Measurements from ENCODE around the gene COL1A1. TPM values are rescaled to one million over a fixed set of nuclear protein-coding genes. Genes with fewer than 3 reads are reported as not detected.
A peak's percentile ranks its signal among the peaks of the same experiment; 100 is the strongest.

The COL1A1 gene
- total and polyA plus RNA-seq, 5 donors, result 24.8 to 138 (median 59.2) TPM

DNA sequence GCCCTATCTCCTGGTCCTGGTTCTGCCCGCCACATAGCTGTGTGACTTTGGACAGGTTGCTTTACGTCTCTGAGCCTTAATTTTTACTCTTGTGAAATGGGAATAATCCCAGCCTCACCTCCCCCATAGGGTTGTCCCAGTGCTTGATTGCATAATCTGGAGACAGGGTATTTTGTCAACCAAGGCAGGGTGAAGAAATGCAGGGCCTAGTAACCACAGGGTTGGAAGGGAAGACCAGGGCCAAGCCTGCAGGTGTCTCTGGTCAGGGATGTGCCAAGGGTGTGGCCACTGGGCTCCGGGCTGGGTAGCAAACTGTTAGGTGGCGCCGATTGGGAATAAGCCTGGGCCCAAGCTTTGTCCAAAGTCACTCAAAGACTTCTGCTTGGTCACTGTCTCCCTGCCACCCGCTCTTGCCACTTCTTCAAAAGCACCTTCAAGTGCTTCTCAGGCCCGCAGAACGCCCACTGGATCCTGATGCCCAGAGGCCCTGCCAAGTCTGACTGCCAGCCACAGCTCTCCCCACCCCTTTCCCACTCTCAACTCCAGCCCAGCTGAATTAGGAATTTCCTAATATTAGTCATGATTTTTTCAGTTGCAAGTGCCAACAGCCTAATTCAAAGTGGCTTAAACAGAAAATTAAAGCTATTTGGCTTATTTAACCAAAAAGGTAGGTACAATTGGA is 20.6 kb upstream of the COL1A1 start:
- H3K9me3 ChIP-seq (ENCODE audit: control insufficient read depth, low read length), result no peaks in the 10 kb centered on the region
- peak overlapping the region; percentile 54 for H3K27ac ChIP-seq (ENCODE audit: low read length)
- no peak overlapping the region for H3K4me3 ChIP-seq (ENCODE audit: low read length)
- H3K4me1 ChIP-seq (ENCODE audit: control insufficient read depth, insufficient read depth, low read length), result peaks cover 7% of the 10 kb centered on the region
- no peaks in the 10 kb centered on the region for H3K27me3 ChIP-seq (ENCODE audit: control insufficient read depth, insufficient read depth)
- ATAC-seq (peak; percentile 76 to 78), DNase-seq (peak; percentile 72 to 87 (median 81))
- WGBS, result 55% methylated on average over 8 of the region's 8 CpGs
- intact Hi-C loops (cut with DNase I), result no loop called here

DNA sequence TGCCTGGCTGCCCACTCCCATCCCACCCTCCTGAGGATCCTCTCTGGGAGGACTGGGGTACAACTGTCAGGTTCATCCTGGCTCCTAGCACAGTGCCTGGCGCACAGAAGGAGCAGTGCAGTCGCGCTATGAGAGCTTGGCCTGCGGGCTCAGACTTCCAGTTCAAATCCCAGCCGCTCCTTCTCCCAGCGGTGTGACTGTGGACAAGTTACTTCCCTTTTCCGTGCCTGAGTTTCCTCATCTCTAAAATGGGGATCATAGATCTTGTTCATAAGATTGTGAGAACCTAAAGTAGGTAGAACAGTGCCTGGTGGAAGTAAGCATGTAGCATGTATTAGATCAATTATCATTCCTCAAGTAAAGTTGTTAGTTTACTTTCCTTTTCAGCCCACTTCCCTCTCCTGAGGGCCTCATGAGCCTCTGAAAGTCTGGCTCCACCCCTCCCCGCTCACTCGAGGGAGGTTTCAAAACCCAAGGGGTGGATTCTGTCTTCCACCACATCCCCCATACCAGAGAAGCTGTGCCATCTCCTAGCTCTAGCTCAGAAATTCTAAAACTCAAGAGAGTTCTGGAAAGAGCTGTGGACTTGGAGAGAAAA is 19.9 kb upstream of the COL1A1 start:
- WGBS, result 71% methylated on average over 9 of the region's 9 CpGs

DNA sequence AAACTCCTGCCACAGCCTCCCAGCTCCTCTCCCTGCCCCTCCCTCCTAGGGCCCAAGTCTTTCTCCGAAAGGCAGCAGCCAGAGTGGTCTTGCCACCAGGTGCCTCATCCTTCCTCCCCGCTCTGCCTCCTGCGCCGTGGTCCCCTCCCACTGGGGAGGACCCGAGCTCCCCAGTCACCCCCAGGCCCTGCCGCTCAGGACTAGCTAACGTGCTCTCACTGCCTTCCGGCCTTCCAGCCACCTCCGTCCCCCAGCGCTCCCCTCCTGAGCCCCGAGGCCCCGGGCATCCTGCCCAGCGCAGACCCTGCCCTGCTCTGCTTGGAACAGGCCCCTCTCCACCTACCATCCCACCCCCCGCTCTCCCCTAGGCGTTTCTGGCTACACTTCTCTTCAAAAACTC is 19.4 kb upstream of the COL1A1 start:
- 76% methylated on average over 15 of the region's 15 CpGs for WGBS
- no peaks in the 10 kb centered on the region for H3K27me3 ChIP-seq (ENCODE audit: control insufficient read depth, insufficient read depth)
- H3K4me3 ChIP-seq (ENCODE audit: low read length), result no peak overlapping the region
- DNase-seq, result peak in 1 of 3 donors; percentile 62
- peak; percentile 10 to 18 for ATAC-seq
- no peak overlapping the region for H3K27ac ChIP-seq (ENCODE audit: low read length)
- no peaks in the 10 kb centered on the region for H3K9me3 ChIP-seq (ENCODE audit: control insufficient read depth, low read length)
- intact Hi-C loops (cut with DNase I), result no loop called here
- peaks cover 7% of the 10 kb centered on the region for H3K4me1 ChIP-seq (ENCODE audit: control insufficient read depth, insufficient read depth, low read length)

More for the DNA sequence above, 19.9 kb upstream of the COL1A1 start:
- intact Hi-C loops (cut with DNase I), result no loop called here
- peak in 1 of 2 donors; percentile 9 for ATAC-seq
- DNase-seq, result peak in 1 of 3 donors; percentile 60
- no peaks in the 10 kb centered on the region for H3K27me3 ChIP-seq (ENCODE audit: control insufficient read depth, insufficient read depth)
- H3K27ac ChIP-seq (ENCODE audit: low read length), result no peak overlapping the region
- H3K4me3 ChIP-seq (ENCODE audit: low read length), result no peak overlapping the region
- no peaks in the 10 kb centered on the region for H3K9me3 ChIP-seq (ENCODE audit: control insufficient read depth, low read length)
- peaks cover 7% of the 10 kb centered on the region for H3K4me1 ChIP-seq (ENCODE audit: control insufficient read depth, insufficient read depth, low read length)

DNA sequence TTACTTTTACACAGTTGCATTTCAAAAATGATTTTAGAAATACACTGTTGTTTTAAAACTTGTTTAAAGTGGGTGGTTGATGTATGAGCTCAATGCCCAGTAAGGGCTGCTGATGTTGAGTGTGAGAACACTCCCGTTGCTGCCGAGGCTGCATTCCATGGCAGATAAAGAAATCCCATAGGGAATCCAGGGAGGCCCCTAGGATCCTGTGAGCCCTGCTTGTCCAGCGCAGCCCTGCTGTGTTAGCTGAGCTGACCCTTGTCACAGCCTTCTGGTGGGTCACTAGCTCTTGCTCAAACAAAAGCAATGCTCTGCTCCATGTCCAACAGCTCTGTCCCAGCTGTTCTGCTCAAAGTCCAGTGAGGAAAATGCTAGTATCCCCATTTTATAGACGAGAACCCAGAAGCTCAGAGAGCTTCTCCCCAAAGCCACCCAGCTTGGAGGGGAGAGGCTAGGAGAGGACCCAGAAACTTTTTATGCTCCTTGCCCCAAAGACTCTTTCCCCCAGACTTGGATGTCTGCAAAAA is 18.6 kb upstream of the COL1A1 start:
- intact Hi-C loops (cut with DNase I), result no loop called here
- no peak overlapping the region for H3K4me3 ChIP-seq (ENCODE audit: low read length)
- H3K4me1 ChIP-seq (ENCODE audit: control insufficient read depth, insufficient read depth, low read length), result peaks cover 7% of the 10 kb centered on the region
- DNase-seq, result peak in 2 of 3 donors; percentile 51 to 78
- ATAC-seq, result peak; percentile 57 to 58
- H3K27ac ChIP-seq (ENCODE audit: low read length), result peak overlapping the region; percentile 66
- 30% methylated on average over 4 of the region's 4 CpGs for WGBS
- no peaks in the 10 kb centered on the region for H3K27me3 ChIP-seq (ENCODE audit: control insufficient read depth, insufficient read depth)
- H3K9me3 ChIP-seq (ENCODE audit: control insufficient read depth, low read length), result no peaks in the 10 kb centered on the region

DNA sequence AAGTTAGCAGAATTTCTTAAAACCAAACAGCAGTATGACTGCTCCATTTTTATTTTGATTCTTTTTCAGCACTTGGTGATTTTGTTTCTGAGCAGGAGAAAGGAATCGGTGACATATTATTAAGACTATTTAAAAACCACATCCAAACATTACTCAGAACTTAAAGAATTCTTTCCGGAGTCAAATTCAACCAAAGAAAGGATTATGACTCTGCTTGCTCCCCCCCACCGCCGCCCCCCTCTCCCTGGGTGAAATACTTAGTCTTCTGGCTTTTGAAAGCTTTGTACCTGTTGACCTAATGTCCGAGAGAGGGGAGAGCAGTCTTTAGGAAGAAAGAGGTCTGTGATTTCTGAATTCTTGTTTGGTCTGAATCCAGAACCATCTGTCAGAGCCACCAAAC is 17.9 kb upstream of the COL1A1 start:
- no peak for DNase-seq
- H3K4me1 ChIP-seq (ENCODE audit: control insufficient read depth, insufficient read depth, low read length), result peaks cover 7% of the 10 kb centered on the region
- no peak overlapping the region for H3K4me3 ChIP-seq (ENCODE audit: low read length)
- no peak for ATAC-seq
- H3K9me3 ChIP-seq (ENCODE audit: control insufficient read depth, low read length), result no peaks in the 10 kb centered on the region
- intact Hi-C loops (cut with DNase I), result no loop called here
- 57% methylated on average over 5 of the region's 5 CpGs for WGBS
- H3K27me3 ChIP-seq (ENCODE audit: control insufficient read depth, insufficient read depth), result no peaks in the 10 kb centered on the region
- H3K27ac ChIP-seq (ENCODE audit: low read length), result no peak overlapping the region

DNA sequence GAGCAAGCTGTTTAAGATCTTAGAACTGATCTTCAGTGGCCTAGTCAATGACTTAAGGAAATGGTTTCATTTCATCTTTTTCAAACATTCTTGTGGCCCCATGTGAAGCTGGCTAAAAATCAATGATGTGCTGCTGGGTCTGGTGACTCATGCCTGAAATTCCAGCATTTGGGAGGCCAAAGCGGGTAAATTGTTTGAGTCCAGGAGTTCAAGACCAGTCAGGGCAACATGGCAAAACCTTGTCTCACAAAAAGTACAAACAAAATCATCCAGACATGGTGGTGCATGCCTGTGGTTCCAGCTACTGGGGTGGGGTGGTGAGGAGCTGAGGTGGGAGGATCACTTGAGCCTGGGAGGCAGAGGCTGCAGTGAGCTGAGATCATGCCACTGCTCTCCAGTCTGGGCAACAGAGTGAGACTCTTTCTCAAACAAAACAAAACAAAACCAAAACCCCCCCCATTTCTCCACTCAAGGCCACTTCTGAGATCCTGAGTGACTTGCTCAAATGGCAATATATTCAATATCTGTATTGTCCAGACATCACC is 17.4 kb upstream of the COL1A1 start:
- H3K27ac ChIP-seq (ENCODE audit: low read length), result peak overlapping the region; percentile 6
- 55% methylated on average over 1 of the region's 1 CpG for WGBS
- ATAC-seq (no peak), DNase-seq (no peak)
- intact Hi-C loops (cut with DNase I), result no loop called here
- no peaks in the 10 kb centered on the region for H3K27me3 ChIP-seq (ENCODE audit: control insufficient read depth, insufficient read depth)
- peaks cover 7% of the 10 kb centered on the region for H3K4me1 ChIP-seq (ENCODE audit: control insufficient read depth, insufficient read depth, low read length)
- H3K9me3 ChIP-seq (ENCODE audit: control insufficient read depth, low read length), result no peaks in the 10 kb centered on the region
- H3K4me3 ChIP-seq (ENCODE audit: low read length), result no peak overlapping the region

DNA sequence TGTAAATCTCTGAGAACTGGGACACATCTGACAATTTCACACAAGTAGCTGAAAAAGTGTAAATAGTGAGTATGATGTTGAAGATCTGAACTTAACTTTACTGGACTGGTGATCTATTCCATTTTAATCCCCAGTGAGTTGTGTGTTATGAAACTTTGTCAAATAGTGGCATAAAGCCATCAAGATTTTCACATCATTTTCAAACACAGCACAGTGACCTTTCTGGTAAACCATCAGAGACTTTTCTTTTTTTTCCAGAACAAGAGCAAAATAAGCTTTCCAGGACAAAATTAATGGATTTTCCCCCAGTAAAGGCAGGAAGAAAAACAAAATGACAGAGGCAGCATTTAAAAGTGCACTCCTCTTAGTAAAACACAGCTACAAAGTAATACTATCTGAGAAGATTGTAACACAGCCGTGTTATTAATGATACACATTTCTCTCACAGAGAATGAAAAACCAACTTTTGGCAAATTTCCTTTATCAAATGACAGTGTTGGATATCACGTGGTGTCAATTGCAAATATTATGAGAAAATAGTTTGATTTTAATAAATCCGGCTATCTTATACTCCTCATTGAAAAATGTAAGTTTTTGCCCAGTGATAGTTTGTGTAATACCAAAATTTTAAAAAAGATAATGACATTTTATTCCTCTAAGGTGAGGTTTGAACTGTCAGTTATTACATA is 16.8 kb upstream of the COL1A1 start:
- Histone ChIP-seq H3K27me3 (ENCODE audit: control insufficient read depth, insufficient read depth) (no peaks in the 10 kb centered on the region), H3K4me3 (ENCODE audit: low read length) (no peak overlapping the region), H3K4me1 (ENCODE audit: control insufficient read depth, insufficient read depth, low read length) (peaks cover 7% of the 10 kb centered on the region), H3K9me3 (ENCODE audit: control insufficient read depth, low read length) (no peaks in the 10 kb centered on the region), H3K27ac (ENCODE audit: low read length) (no peak overlapping the region)
- ATAC-seq (peak in 1 of 2 donors; percentile 50), DNase-seq (no peak)
- WGBS, result 46% methylated on average over 3 of the region's 3 CpGs
- intact Hi-C loops (cut with DNase I), result no loop called here

DNA sequence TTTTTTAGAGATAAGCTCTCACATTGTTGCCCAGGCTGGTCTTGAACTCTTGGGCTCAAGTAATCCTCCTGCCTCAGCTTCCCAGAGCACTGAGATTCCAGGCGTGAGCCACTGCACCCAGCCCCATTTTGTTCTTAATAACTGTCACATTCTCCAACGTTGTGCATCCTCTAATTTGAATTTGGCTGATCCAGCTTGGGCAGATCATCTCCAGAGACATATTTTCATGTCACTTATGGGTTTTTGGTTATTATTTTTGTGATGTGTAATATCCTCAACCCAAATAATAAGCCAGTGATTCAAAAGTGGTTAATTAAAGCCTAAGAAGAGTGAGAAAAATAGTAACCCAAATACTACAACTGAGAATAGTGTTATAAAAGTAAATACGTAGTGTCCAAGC is 16.2 kb upstream of the COL1A1 start:
- H3K27me3 ChIP-seq (ENCODE audit: control insufficient read depth, insufficient read depth), result no peaks in the 10 kb centered on the region
- intact Hi-C loops (cut with DNase I), result no loop called here
- no peak overlapping the region for H3K4me3 ChIP-seq (ENCODE audit: low read length)
- peaks cover 7% of the 10 kb centered on the region for H3K4me1 ChIP-seq (ENCODE audit: control insufficient read depth, insufficient read depth, low read length)
- DNase-seq, result no peak
- no peak for ATAC-seq
- no peaks in the 10 kb centered on the region for H3K9me3 ChIP-seq (ENCODE audit: control insufficient read depth, low read length)
- H3K27ac ChIP-seq (ENCODE audit: low read length), result no peak overlapping the region
- 45% methylated on average over 3 of the region's 3 CpGs for WGBS

DNA sequence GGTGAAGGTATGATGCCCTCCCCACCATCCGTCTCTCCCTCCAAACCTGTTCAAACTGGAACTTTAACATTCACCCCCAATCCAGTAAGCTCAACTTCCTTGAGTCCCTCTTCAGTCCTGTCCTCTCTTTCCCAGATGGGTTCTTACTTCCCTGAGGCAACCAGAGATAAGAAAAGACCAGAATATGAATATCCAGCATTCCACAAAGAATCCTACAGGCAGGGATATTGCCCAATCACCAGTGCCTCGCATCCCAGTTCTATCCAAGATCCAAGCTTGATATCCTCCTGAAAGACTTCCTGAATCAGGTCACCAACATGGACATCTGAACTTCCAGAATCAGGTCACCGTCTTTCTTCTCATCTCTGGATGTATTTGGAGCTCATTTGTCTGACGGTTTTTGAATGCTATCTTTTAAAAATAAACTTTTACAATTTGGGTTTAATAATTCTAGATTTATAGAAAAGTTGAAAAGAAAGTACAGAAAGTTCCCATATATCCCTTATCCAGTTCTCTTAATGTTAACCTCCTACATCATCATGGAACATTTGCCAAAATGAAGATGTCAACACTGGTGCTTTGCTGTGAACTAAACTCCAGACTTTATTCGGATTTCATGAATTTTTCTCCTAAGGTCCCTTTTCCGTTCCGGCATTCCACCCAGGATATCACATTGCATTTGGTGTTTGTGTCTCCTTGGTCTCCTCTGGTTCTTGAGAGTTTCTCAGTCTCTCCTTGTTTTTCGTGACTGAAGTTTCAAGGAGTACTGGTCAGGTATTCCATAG is 13.7 kb upstream of the COL1A1 start:
- peak overlapping the region; percentile 29 for H3K27ac ChIP-seq (ENCODE audit: low read length)
- WGBS, result 57% methylated on average over 8 of the region's 8 CpGs
- no peak overlapping the region for H3K4me3 ChIP-seq (ENCODE audit: low read length)
- ATAC-seq (no peak), DNase-seq (no peak)
- H3K9me3 ChIP-seq (ENCODE audit: control insufficient read depth, low read length), result no peaks in the 10 kb centered on the region
- H3K4me1 ChIP-seq (ENCODE audit: control insufficient read depth, insufficient read depth, low read length), result peaks cover 2% of the 10 kb centered on the region
- H3K27me3 ChIP-seq (ENCODE audit: control insufficient read depth, insufficient read depth), result no peaks in the 10 kb centered on the region
- intact Hi-C loops (cut with DNase I), result no loop called here
